Measurements from ENCODE around the gene TAF4.
A peak's percentile ranks its signal among the peaks of the same experiment; 100 is the strongest.

TAF4 gene

DNA sequence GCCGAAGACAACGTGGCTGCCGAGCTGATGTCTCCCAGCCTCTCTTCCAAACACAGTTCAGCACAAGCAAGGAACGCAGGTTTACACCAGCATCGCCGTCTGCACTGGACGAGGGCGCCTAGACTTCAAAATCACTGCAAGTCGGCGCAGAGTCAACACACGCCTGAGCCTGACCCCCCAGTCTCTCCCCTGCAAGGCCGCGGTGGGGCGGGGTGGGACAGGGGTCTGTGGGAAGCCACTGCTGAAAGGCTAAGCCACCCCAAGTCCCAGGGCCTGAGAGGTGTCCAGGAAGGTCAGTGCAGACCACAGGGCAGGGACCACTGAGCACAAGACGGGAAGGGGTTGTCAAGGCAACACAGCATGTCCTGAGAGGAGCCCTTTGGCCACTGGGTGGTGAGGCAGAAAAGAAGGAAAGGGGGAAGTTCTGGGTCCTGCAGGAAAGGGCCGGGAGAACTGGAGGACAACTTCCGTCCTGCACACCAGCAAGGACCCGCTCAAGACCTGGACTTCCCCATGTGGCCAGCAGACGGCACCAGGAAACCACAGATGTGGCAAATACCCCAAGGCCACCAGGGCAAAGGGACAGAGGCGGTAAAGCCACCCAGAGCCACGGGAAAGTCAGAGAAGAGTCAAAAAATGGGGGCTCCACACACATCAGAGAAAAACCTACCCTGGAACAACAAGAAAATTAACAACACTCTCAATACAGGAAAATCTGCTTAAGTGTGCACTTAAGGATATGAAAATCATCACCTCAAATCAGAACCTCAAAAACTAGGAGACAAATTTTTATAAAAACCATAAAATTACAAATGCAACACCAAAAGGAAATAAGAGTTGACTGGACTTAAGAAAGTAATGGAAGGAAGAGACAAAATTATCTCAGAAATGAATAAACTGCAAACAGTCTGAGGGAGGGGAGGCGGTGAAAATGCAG is 84.8 kb downstream of the TAF4 start:
- CTCF ChIA-PET = no interaction called here
- Histone ChIP-seq H3K36me3 (ENCODE audit: control insufficient read depth in 2 of 2, insufficient read depth in 1 of 2, low read length in 2 of 2) (peaks cover 0 to 38% of the 10 kb centered on the region in 2 experiments; a peak in 1 of 3 replicates), H3K9me3 (ENCODE audit: control insufficient read depth, insufficient read depth, low read depth, low read length) (no peaks in the 10 kb centered on the region), H3K4me1 (ENCODE audit: control insufficient read depth, insufficient read depth, low read length) (no peaks in the 10 kb centered on the region), H3K27ac (ENCODE audit: extremely low read depth, low read depth, low read length) (no peak overlapping the region), H3K4me3 (ENCODE audit: low read depth, low read length) (no peak overlapping the region)
- POLR2A ChIA-PET = no interaction called here
- no peak for TF ChIP-seq KLF8 (tag by site-specific recombination; IDR thresholded peaks at IDR 0.05)
- no peak for TF ChIP-seq ZNF266 (tag by site-specific recombination; IDR thresholded peaks at IDR 0.05; ENCODE audit: low read depth)
- no peak for TF ChIP-seq ZNF341 (tag by site-specific recombination; IDR thresholded peaks at IDR 0.05; ENCODE audit: low read depth)
- peak; percentile 42 for TF ChIP-seq CTCF (tag by site-specific recombination; IDR thresholded peaks at IDR 0.05)
- TF ChIP-seq ZNF747 (tag by site-specific recombination; IDR thresholded peaks at IDR 0.05) = no peak
- TF ChIP-seq WT1 (tag by site-specific recombination; IDR thresholded peaks at IDR 0.05) = no peak
- no peak for TF ChIP-seq ZNF544 (tag by site-specific recombination; IDR thresholded peaks at IDR 0.05)

- Histone ChIP-seq H3K27ac (ENCODE audit: extremely low read depth, low read depth, low read length) (no peak overlapping the region), H3K4me3 (ENCODE audit: low read depth, low read length) (no peak overlapping the region), H3K36me3 (ENCODE audit: control insufficient read depth in 2 of 2, insufficient read depth in 1 of 2, low read length in 2 of 2) (peaks cover 0 to 34% of the 10 kb centered on the region in 2 experiments; a peak in 1 of 3 replicates), H3K4me1 (ENCODE audit: control insufficient read depth, insufficient read depth, low read length) (no peaks in the 10 kb centered on the region), H3K9me3 (ENCODE audit: control insufficient read depth, insufficient read depth, low read depth, low read length) (no peaks in the 10 kb centered on the region)
- ChIA-PET CTCF (no interaction called here), POLR2A (no interaction called here)
- TF ChIP-seq PATZ1 (tag by site-specific recombination; IDR thresholded peaks at IDR 0.05) (no peak), ZNF670 (tag by site-specific recombination; IDR thresholded peaks at IDR 0.05; ENCODE audit: low read depth) (no peak), ZNF341 (tag by site-specific recombination; IDR thresholded peaks at IDR 0.05; ENCODE audit: low read depth) (no peak), ZNF404 (tag by site-specific recombination; IDR thresholded peaks at IDR 0.05) (no peak), TCF7L2 (IDR thresholded peaks at IDR 0.05; ENCODE audit: borderline replicate concordance, low read depth, low read length) (no peak), ZNF416 (tag by site-specific recombination; IDR thresholded peaks at IDR 0.05) (no peak), ZNF544 (tag by site-specific recombination; IDR thresholded peaks at IDR 0.05) (no peak), ZNF239 (tag by site-specific recombination; IDR thresholded peaks at IDR 0.05) (no peak)
- TF ChIP-seq, protein P1, sequence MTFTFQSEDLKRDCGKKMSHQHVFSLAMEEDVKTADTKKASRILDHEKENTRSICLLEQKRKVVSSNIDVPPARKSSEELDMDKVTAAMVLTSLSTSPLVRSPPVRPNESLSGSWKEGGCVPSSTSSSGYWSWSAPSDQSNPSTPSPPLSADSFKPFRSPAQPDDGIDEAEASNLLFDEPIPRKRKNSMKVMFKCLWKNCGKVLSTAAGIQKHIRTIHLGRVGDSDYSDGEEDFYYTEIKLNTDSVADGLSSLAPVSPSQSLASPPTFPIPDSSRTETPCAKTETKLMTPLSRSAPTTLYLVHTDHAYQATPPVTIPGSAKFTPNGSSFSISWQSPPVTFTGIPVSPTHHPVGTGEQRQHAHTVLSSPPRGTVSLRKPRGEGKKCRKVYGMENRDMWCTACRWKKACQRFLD (tag by site-specific recombination; IDR thresholded peaks at IDR 0.05) = no peak
Observed at GRCh38 chr20:61979701-61980635, 85.7 kb downstream of the TAF4 start.

Measured in HEK293 (cell line).